ENCODE results near the gene LRMDA. TPM values are rescaled to one million over a fixed set of nuclear protein-coding genes. Genes with fewer than 3 reads are reported as not detected.

The LRMDA gene
- total and polyA plus RNA-seq, 2 of the 13 experiments (the other 11 are each of a cell fraction or from before 2014, with no cell fraction given): 13.4 to 22.0 TPM

- DNase-seq (ENCODE audit: low spot score): no peak
- intact Hi-C loops (cut with micrococcal nuclease; ENCODE audit: unreplicated experiment) (no loop called here), in situ Hi-C loops (cut with HindIII; ENCODE audit: extremely low pct_ligation_motif_present, low pct_unique_long_range_greater_than_20kb) (no loop called here)
- no peak for TF ChIP-seq ZNF326 (CRISPR knock-in tag; IDR thresholded peaks at IDR 0.05; ENCODE audit: borderline replicate concordance)
- TF ChIP-seq YEATS4 (CRISPR knock-in tag; IDR thresholded peaks at IDR 0.05; ENCODE audit: borderline replicate concordance): no peak
- TF ChIP-seq THYN1 (CRISPR knock-in tag; IDR thresholded peaks at IDR 0.05; ENCODE audit: borderline replicate concordance, low read depth): no peak
- TF ChIP-seq ZNF101 (CRISPR knock-in tag; IDR thresholded peaks at IDR 0.05; ENCODE audit: borderline replicate concordance, low read depth): no peak
- TF ChIP-seq HDAC6 (IDR thresholded peaks at IDR 0.05; ENCODE audit: low read depth, low read length): no peak
- TF ChIP-seq RARA (CRISPR knock-in tag; IDR thresholded peaks at IDR 0.05): no peak
- TF ChIP-seq MXI1 (IDR thresholded peaks at IDR 0.05; ENCODE audit: borderline replicate concordance, low read depth, low read length): no peak
- TF ChIP-seq ZBTB43 (CRISPR knock-in tag; conservative IDR thresholded peaks at IDR 0.05): no peak
- TF ChIP-seq ZNF224 (CRISPR knock-in tag; IDR thresholded peaks at IDR 0.05): no peak
- TF ChIP-seq NFE2L1 (CRISPR knock-in tag; IDR thresholded peaks at IDR 0.05; ENCODE audit: borderline replicate concordance): no peak
- no peak for TF ChIP-seq ZNF792 (CRISPR knock-in tag; IDR thresholded peaks at IDR 0.05)
- no peak for TF ChIP-seq ZNF451 (CRISPR knock-in tag; IDR thresholded peaks at IDR 0.05)
- no peak for TF ChIP-seq ZNF572 (CRISPR knock-in tag; IDR thresholded peaks at IDR 0.05)
- no peak for TF ChIP-seq ZNF569 (CRISPR knock-in tag; IDR thresholded peaks at IDR 0.05; ENCODE audit: borderline replicate concordance)
- no peak for TF ChIP-seq ETV5 (CRISPR knock-in tag; IDR thresholded peaks at IDR 0.05; ENCODE audit: borderline replicate concordance)
- no peak for TF ChIP-seq PRDM15 (CRISPR knock-in tag; IDR thresholded peaks at IDR 0.05)
- TF ChIP-seq YEATS2 (CRISPR knock-in tag; IDR thresholded peaks at IDR 0.05; ENCODE audit: borderline replicate concordance): no peak
- TF ChIP-seq HNF4A (CRISPR knock-in tag; IDR thresholded peaks at IDR 0.05): no peak
- TF ChIP-seq KLF16 (CRISPR knock-in tag; IDR thresholded peaks at IDR 0.05): no peak
- TF ChIP-seq SKIL (CRISPR knock-in tag; IDR thresholded peaks at IDR 0.05; ENCODE audit: borderline replicate concordance): no peak
- no peaks in the 10 kb centered on the region for H4K20me1 ChIP-seq (ENCODE audit: insufficient read depth, low read length)
- H3K9ac ChIP-seq (ENCODE audit: insufficient read depth, low read depth, low read length): no peak overlapping the region
- 86% methylated on average over 2 of the region's 2 CpGs for WGBS (ENCODE audit: low lambda C conversion rate)
- no peak for FAIRE-seq
- no peak overlapping the region for H3K4me2 ChIP-seq (ENCODE audit: low read depth, low read length)
- CTCF ChIA-PET (ENCODE audit: low intra/inter-chr PET ratio, low total read pairs): no interaction called here
- H3K4me1 ChIP-seq (ENCODE audit: insufficient read depth, low read length): peaks cover 8% of the 10 kb centered on the region; the same call in 1 of the 2 replicates
- no peaks in the 10 kb centered on the region for H3K36me3 ChIP-seq (replicated peaks in 1 of 2; ENCODE audit: control insufficient read depth in 1 of 2, insufficient read depth in 2 of 2, low read length in 2 of 2)
- no TSS peak for BruUV-seq (replicated peaks)
- ATAC-seq: peak; percentile 36; the same call in 1 of the 3 replicates
- H3K79me2 ChIP-seq (ENCODE audit: insufficient read depth, low read length): no peaks in the 10 kb centered on the region
- POLR2A ChIA-PET: no interaction called here
- no peak overlapping the region for H2AFZ ChIP-seq (ENCODE audit: low read length)
- H3K4me3 ChIP-seq (replicated peaks in 1 of 3; ENCODE audit: insufficient read depth in 1 of 3, low read depth in 2 of 3, low read length in 3 of 3): no peak overlapping the region
- H3K27me3 ChIP-seq (ENCODE audit: control insufficient read depth in 1 of 2, insufficient read depth in 2 of 2, low read length in 2 of 2): no peaks in the 10 kb centered on the region
- no peaks in the 10 kb centered on the region for H3K9me3 ChIP-seq (ENCODE audit: low read length)
- no peak overlapping the region for H3K27ac ChIP-seq (ENCODE audit: extremely low read length, insufficient read depth, low read length)
These were observed 740.6 kb downstream of the LRMDA start for GRCh38 chr10:76172020-76172419.

Measured in HepG2 (cell line).